Activated CD4-positive, alpha-beta T cell treated with anti-CD3 and anti-CD28 coated beads, Interleukin-2, amount 50 U/mL, for 48 hours (primary cell): ENCODE results near the gene ZNF479.
"Not testable (repeated sequence)": the region's sequence is repeated elsewhere in the genome, so short reads cannot be mapped to it uniquely, and the experiment has no call there.

ENCODE experiments used
- DNase-seq, 2 experiments: peaks; one replicate each; pipeline ENCODE4 v3.0.0-alpha.2; 2020

Gene ZNF479

GRCh38 chr7:57132336-57132735, at the start of gene ZNF479:
Gene ZNF479, minus strand, starts transcription at chr7:57132436. Its CDS starts 112 bp downstream, at chr7:57132324.
- not testable (repeated sequence) for DNase-seq

GRCh38 chr7:57182031-57182430, 49.8 kb upstream of the ZNF479 start:
- DNase-seq: no peak

- no peak for DNase-seq
These were observed 49.0 kb upstream of the ZNF479 start for GRCh38 chr7:57181281-57181680.

GRCh38 chr7:57179776-57180415, 47.7 kb upstream of the ZNF479 start:
- no peak for DNase-seq

GRCh38 chr7:57178768-57179139, 46.5 kb upstream of the ZNF479 start:
- DNase-seq: no peak

GRCh38 chr7:57177856-57178767, 45.9 kb upstream of the ZNF479 start:
- no peak for DNase-seq

GRCh38 chr7:57176928-57177635, 44.8 kb upstream of the ZNF479 start:
- DNase-seq: no peak

- DNase-seq: no peak
These were observed 33.2 kb upstream of the ZNF479 start for GRCh38 chr7:57165285-57165899.

GRCh38 chr7:57120123-57120784, 12.0 kb downstream of the ZNF479 start:
- not testable (repeated sequence) for DNase-seq
